ENCODE measurements around the gene HEPH.

Gene HEPH

GRCh38 chrX:66164470-66164869 lies 423 bp downstream of the HEPH start:
- no peaks in the 10 kb centered on the region for H3K9me3 ChIP-seq
- no peaks in the 10 kb centered on the region for H3K27me3 ChIP-seq
- no peak for TF ChIP-seq CTCF (IDR thresholded peaks at IDR 0.05)
- no peak overlapping the region for H3K27ac ChIP-seq
- H3K4me3 ChIP-seq (ENCODE audit: low read depth in 1 of 2, low read length in 1 of 2), result no peak overlapping the region
- H3K36me3 ChIP-seq, result no peaks in the 10 kb centered on the region
- no peaks in the 10 kb centered on the region for H3K4me1 ChIP-seq (ENCODE audit: control insufficient read depth in 1 of 2, insufficient read depth in 1 of 2, low read depth in 1 of 2, low read length in 1 of 2)

- no peak for TF ChIP-seq CTCF (IDR thresholded peaks at IDR 0.05)
- Histone ChIP-seq H3K27ac (no peak overlapping the region), H3K27me3 (no peaks in the 10 kb centered on the region), H3K4me3 (ENCODE audit: low read depth in 1 of 2, low read length in 1 of 2) (no peak overlapping the region), H3K36me3 (no peaks in the 10 kb centered on the region), H3K9me3 (no peaks in the 10 kb centered on the region), H3K4me1 (ENCODE audit: control insufficient read depth in 1 of 2, insufficient read depth in 1 of 2, low read depth in 1 of 2, low read length in 1 of 2) (no peaks in the 10 kb centered on the region)
These were observed 884 bp downstream of the HEPH start for GRCh38 chrX:66164931-66165330.

- Histone ChIP-seq H3K4me1 (ENCODE audit: control insufficient read depth in 1 of 2, insufficient read depth in 1 of 2, low read depth in 1 of 2, low read length in 1 of 2) (no peaks in the 10 kb centered on the region), H3K9me3 (no peaks in the 10 kb centered on the region), H3K4me3 (ENCODE audit: low read depth in 1 of 2, low read length in 1 of 2) (no peak overlapping the region), H3K27me3 (no peaks in the 10 kb centered on the region), H3K36me3 (no peaks in the 10 kb centered on the region), H3K27ac (no peak overlapping the region)
- TF ChIP-seq CTCF (IDR thresholded peaks at IDR 0.05), result no peak
These were observed 2.6 kb downstream of the HEPH start for GRCh38 chrX:66166671-66167070.

- H3K27me3 ChIP-seq, result no peaks in the 10 kb centered on the region
- no peak overlapping the region for H3K4me3 ChIP-seq (ENCODE audit: low read depth in 1 of 2, low read length in 1 of 2)
- H3K36me3 ChIP-seq, result no peaks in the 10 kb centered on the region
- H3K4me1 ChIP-seq (ENCODE audit: control insufficient read depth in 1 of 2, insufficient read depth in 1 of 2, low read depth in 1 of 2, low read length in 1 of 2), result no peaks in the 10 kb centered on the region
- H3K27ac ChIP-seq, result no peak overlapping the region
- no peaks in the 10 kb centered on the region for H3K9me3 ChIP-seq
- TF ChIP-seq CTCF (IDR thresholded peaks at IDR 0.05), result no peak
These were observed 3.4 kb downstream of the HEPH start for GRCh38 chrX:66167431-66167830.

GRCh38 chrX:66176134-66176533 lies 12.1 kb downstream of the HEPH start:
- no peak overlapping the region for H3K27ac ChIP-seq
- no peak for TF ChIP-seq CTCF (IDR thresholded peaks at IDR 0.05)

GRCh38 chrX:66191563-66191962 lies 27.5 kb downstream of the HEPH start:
- no peak overlapping the region for H3K27ac ChIP-seq
- H3K4me1 ChIP-seq (ENCODE audit: control insufficient read depth in 1 of 2, insufficient read depth in 1 of 2, low read depth in 1 of 2, low read length in 1 of 2), result no peaks in the 10 kb centered on the region
- no peaks in the 10 kb centered on the region for H3K36me3 ChIP-seq
- no peak overlapping the region for H3K4me3 ChIP-seq (ENCODE audit: low read depth in 1 of 2, low read length in 1 of 2)
- TF ChIP-seq CTCF (IDR thresholded peaks at IDR 0.05), result no peak
- no peaks in the 10 kb centered on the region for H3K27me3 ChIP-seq
- H3K9me3 ChIP-seq, result no peaks in the 10 kb centered on the region

More at GRCh38 chrX:66176134-66176533, 12.1 kb downstream of the HEPH start:
- Histone ChIP-seq H3K9me3 (no peaks in the 10 kb centered on the region), H3K36me3 (no peaks in the 10 kb centered on the region), H3K4me3 (ENCODE audit: low read depth in 1 of 2, low read length in 1 of 2) (no peak overlapping the region), H3K27me3 (no peaks in the 10 kb centered on the region), H3K4me1 (ENCODE audit: control insufficient read depth in 1 of 2, insufficient read depth in 1 of 2, low read depth in 1 of 2, low read length in 1 of 2) (no peaks in the 10 kb centered on the region)

Measured in neutrophil (primary cell).